NCI-H345 treated with DMSO at 0.1 percent for 48 hours (cell line): ENCODE data around the gene MFAP3L.
"Not testable (repeated sequence)": the region's sequence is repeated elsewhere in the genome, so short reads cannot be mapped to it uniquely, and the experiment has no call there.

Experiments
- DNase-seq: peaks from one replicate; lab custom pipeline; 2025; ENCODE audit not compliant: unreplicated experiment; lab: John Stamatoyannopoulos, UW

MFAP3L gene

GRCh38 chr4:170026253-170027021, at the start of gene MFAP3L:
Gene MFAP3L, minus strand, starts transcription at chr4:170026395. Its CDS starts 20,518 bp downstream, at chr4:170005877.
- DNase-seq, result peak; percentile 30

- no peak for DNase-seq
Observed at GRCh38 chr4:170071196-170071595, 45.0 kb upstream of the MFAP3L start.

- no peak for DNase-seq
Observed at GRCh38 chr4:170068438-170069128, 42.4 kb upstream of the MFAP3L start.

- no peak for DNase-seq
Observed at GRCh38 chr4:170059421-170059820, 33.2 kb upstream of the MFAP3L start.

- no peak for DNase-seq
Observed at GRCh38 chr4:170058826-170059225, 32.6 kb upstream of the MFAP3L start.

- DNase-seq, result no peak
Observed at GRCh38 chr4:170057866-170058265, 31.7 kb upstream of the MFAP3L start.

- DNase-seq, result no peak
Observed at GRCh38 chr4:170052919-170053318, 26.7 kb upstream of the MFAP3L start.

- no peak for DNase-seq
Observed at GRCh38 chr4:170051402-170051801, 25.2 kb upstream of the MFAP3L start.

GRCh38 chr4:170049766-170050165, 23.6 kb upstream of the MFAP3L start:
- DNase-seq, result no peak

GRCh38 chr4:170047771-170048354, 21.7 kb upstream of the MFAP3L start:
- peak; percentile 3 for DNase-seq

GRCh38 chr4:170046156-170046555, 20.0 kb upstream of the MFAP3L start:
- DNase-seq, result not testable (repeated sequence)

GRCh38 chr4:170040031-170040680, 14.0 kb upstream of the MFAP3L start:
- no peak for DNase-seq

- DNase-seq, result no peak
Observed at GRCh38 chr4:170038769-170039168, 12.6 kb upstream of the MFAP3L start.

- no peak for DNase-seq
Observed at GRCh38 chr4:170038232-170038631, 12.0 kb upstream of the MFAP3L start.

- DNase-seq, result no peak
Observed at GRCh38 chr4:170037481-170037880, 11.3 kb upstream of the MFAP3L start.

GRCh38 chr4:170035845-170036244, 9.7 kb upstream of the MFAP3L start:
- DNase-seq, result no peak

GRCh38 chr4:170035231-170035630, 9.0 kb upstream of the MFAP3L start:
- no peak for DNase-seq

- DNase-seq, result no peak
Observed at GRCh38 chr4:170033999-170034398, 7.8 kb upstream of the MFAP3L start.

- DNase-seq, result no peak
Observed at GRCh38 chr4:170030121-170030520, 3.9 kb upstream of the MFAP3L start.

GRCh38 chr4:170027181-170027829, 1.1 kb upstream of the MFAP3L start:
- DNase-seq, result peak; percentile 70
